TTC549 (cell line): ENCODE measurements around the gene ZNF587B.
"Not testable (repeated sequence)": the region's sequence is repeated elsewhere in the genome, so short reads cannot be mapped to it uniquely, and the experiment has no call there.

Experiments
- FAIRE-seq: peaks from 2 replicates; lab custom pipeline; 2012; peaks lifted over from hg19 to GRCh38; lab: Jason Lieb, UNC

ZNF587B gene

DNA sequence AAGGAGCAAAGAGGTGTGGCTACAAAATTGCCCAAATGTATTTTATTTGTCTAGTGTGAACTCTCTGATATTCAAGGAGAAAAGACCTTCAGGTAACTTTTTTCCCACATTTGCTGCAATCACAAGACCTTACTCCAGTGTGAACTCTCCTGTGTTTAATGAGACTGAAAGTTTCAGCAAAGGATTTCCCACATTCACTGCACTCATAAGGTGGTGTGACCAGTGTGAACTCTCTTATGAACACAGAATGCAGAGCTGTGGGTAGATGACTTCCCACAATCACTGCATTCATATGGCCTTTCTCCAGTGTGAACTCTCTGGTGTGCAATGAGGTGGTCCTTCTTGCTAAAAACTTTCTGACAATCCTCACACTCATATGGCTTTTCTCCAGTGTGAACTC lies 42.4 kb downstream of the ZNF587B start:
- FAIRE-seq, result no peak

DNA sequence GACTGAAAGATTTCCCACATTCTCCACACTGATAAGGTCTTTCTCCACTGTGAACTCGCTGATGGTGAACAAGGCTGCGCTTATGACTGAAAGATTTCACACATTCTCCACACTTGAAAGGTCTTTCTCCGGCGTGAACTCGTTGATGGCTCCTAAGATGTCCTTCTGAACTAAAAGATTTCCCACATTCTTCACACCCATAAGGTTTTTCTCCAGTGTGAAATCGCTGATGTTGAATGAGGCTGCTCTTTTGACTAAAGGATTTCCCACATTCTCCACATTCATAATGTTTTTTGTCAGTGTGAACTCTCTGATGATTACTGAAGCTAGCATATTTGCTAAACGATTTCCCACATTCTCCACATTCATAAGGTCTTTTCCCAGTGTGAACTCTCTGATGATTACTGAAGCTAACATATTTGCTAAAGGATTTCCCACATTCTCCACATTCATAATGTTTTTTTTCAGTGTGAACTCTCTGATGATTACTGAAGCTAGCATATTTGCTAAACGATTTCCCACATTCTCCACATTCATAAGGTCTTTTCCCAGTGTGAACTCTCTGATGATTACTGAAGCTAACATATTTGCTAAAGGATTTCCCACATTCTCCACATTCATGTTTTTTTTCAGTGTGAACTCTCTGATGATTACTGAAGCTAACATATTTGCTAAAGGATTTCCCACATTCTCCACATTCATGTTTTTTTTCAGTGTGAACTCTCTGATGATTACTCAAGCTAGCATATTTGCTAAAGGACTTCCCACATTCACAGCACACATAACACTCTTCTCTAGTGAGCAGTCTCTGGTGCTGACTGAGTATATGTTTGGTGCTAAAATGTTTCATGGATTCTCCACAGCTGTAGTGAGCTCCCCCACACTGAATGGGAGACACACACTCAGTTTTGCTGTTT lies 44.0 kb downstream of the ZNF587B start:
- FAIRE-seq, result not testable (repeated sequence)

DNA sequence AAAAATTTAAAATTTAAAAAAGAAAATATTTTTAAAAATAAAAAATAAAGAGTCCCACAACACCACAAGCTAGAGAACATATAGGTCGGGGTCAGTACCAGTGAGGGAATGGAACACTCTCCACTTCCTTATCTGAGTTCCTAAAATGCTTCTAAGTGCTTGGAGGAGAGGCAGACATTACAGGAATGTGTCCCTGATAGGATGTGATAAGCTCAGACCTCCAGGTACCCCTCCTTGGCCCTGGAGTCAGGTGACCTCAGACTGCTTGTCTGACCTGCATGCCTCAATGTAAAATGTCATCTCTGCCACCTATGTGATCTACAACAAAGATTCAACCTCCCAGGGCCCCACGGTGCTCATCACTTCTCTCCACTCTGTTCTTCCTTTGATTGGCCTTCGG lies 55.9 kb downstream of the ZNF587B start:
- no peak for FAIRE-seq

DNA sequence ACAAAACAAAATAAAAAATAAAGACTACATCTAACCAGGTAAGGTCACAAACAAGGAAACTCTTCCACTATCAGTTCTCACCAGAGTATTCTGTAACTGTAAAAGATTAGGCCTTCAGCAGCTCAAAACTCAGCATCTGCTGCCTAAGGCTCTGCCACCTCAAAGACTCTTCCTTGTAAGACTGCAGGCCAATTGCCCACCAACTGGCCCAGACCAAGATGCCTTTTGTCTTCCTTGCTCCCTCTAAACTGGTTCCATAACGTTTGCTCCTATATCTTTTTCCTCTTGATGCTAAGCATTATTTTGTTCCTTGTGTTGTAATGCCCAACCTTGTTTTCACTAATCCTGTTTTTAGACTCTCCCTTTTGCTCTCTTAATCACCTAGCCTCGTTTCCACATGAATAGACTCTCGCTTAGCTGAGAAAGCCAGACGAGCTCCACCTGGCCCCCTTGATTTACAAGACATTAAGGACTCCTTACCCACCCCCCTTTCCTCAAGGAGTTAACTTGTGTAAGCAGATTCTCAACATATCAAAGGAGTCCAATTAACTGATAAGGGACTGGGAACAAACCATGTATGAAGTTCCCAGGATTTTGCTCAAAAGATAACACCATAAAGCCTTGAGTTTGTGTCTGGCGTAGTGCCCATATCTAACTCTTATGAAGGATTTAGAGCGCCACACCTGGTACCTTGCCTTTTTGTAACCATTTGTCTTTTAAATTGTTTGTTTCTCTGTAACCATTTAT lies 57.3 kb downstream of the ZNF587B start:
- FAIRE-seq, result no peak

DNA sequence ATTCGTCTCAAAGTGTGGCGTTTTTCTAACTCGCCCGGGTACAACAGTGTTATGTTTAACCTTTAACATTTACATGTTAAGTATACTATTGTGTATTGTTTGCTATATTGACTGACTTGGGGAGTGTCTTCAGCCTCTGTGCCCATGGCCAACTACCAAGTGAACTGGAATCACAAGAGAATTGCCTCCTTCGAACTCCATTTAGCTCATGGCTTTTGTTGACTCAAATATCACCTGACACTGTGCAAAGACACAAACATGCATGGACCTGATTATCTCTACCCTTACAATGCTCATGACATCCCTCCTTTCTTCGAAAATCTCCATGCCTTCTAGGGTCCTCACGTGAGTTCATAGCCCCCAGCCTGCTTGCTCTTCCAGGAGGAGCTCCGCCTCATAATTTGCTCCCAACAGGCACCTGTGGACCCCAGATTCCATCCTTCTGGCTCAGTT lies 58.0 kb downstream of the ZNF587B start:
- FAIRE-seq, result no peak

DNA sequence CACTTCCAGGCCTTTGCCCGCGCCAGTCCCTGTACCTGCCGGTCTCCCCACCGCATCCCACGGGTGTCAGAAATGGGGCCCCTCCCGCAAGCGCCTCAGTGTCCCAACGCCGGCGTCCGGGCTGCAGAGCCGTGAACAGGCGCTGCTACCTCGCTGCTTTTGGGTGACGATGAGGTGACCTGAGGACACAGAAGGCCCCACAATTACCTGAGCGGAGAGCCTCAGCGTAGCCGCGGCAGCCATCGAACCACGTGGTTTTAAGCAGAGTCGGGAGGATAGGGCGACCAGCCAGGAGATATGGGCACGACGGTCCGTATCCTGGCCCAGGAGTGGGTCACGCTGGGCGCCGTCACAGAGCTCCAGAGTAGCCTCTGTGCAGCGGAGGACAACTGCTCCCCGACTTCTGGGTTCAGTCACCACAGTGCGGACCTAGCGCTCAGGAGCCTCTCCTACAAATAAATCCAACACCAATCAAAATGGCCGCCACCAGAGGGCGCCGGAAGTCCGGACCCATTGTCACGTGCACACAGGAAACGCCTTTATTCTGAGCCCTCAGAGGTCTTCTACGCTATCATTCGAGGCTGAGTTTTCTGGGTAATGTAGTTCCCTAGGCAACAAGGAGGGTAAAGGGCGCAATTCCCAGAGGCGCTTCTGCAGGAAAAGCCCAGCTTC lies 58.6 kb downstream of the ZNF587B start, which contains the start of gene ZNF814:
ZNF814 (minus strand) TSS at position 478 of the 672 bp plus-strand sequence; CDS start at position 243, 235 bp downstream.
- peak; percentile 89 for FAIRE-seq

DNA sequence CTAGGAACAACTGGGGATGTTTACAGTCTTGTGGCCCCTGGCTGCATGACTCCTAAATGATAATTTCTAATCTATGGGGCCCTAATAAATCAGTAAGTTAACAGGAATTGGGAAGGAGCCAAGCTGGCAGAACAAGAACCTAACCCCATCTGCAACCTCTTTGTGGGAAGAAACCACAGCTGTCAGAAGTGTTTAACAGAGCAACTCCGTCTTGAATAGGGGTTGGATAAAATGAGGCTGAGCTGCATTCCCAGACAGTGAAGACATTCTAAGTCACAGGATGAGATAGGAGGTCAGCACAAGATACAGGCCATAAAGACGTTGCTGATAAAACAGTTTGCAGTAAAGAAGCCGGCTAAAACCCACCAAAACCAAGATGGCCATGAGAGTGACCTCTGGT lies 60.6 kb downstream of the ZNF587B start:
- not testable (repeated sequence) for FAIRE-seq
